Measurements from ENCODE around the gene SNAP91.

- TF ChIP-seq CTCF (IDR thresholded peaks at IDR 0.05) (no peak), POLR2A (IDR thresholded peaks at IDR 0.05) (no peak)
Measured at GRCh38 chr6:83707829-83708545, 914 bp downstream of the SNAP91 start.
